C4-2B (cell line): Measurements from ENCODE around the gene TYRP1.

ENCODE experiments used
- ZFX ChIP-seq: fragments of 450-650 bp; IDR thresholded peaks from 2 replicates; pipeline ENCODE4 v1.6.1; 2017
- TF ChIP-seq, protein P1 (sequence below): fragments of 450-650 bp; conservative IDR thresholded peaks from 2 replicates; pipeline ENCODE4 v1.5.1; 2017; ENCODE audit warnings: mild to moderate bottlenecking

DNA sequence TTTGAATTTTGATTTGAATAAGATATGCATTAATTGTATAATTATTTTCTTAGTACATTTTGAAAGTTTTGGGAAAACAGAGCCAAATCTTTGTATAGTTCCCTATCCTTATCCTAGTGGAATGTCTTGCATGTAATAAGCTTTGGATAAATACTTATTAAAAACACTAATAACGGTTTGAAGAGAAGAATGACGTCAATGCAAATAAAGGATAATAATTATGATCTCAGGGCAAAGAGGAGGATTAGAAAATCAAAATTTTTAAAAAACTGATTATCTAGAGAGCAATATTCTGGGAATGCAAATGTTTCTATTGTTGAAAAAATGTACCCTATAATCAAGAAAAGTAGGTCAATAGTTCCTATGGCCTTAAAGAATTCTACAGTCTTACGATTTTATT lies 22.1 kb downstream of the TYRP1 start:
- TF ChIP-seq, protein P1, sequence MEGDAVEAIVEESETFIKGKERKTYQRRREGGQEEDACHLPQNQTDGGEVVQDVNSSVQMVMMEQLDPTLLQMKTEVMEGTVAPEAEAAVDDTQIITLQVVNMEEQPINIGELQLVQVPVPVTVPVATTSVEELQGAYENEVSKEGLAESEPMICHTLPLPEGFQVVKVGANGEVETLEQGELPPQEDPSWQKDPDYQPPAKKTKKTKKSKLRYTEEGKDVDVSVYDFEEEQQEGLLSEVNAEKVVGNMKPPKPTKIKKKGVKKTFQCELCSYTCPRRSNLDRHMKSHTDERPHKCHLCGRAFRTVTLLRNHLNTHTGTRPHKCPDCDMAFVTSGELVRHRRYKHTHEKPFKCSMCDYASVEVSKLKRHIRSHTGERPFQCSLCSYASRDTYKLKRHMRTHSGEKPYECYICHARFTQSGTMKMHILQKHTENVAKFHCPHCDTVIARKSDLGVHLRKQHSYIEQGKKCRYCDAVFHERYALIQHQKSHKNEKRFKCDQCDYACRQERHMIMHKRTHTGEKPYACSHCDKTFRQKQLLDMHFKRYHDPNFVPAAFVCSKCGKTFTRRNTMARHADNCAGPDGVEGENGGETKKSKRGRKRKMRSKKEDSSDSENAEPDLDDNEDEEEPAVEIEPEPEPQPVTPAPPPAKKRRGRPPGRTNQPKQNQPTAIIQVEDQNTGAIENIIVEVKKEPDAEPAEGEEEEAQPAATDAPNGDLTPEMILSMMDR: no peak
- no peak for TF ChIP-seq ZFX
